Activated B cell treated with CpG ODN at 0.5 μM for 24 hours (primary cell): ENCODE measurements around the gene DUSP22. TPM values are rescaled to one million over a fixed set of nuclear protein-coding genes. Genes with fewer than 3 reads are reported as not detected.

Experiments used
- ATAC-seq: fragments of 200-7000 bp; cut with Tn5 transposase; one replicate; pipeline ENCODE4 v1.10.0; 2021; ENCODE audit warnings: low read depth, mild to moderate bottlenecking, moderate library complexity
- CTCF ChIA-PET: fragments of 350-600 bp; sonication (Branson Sonifier 250); formaldehyde crosslinking; loops from one replicate; lab custom pipeline; 2021; ENCODE audit warnings: antibody characterized with exemption; lab: Charles Lee
- POLR2A ChIA-PET: fragments of 350-600 bp; sonication (Branson Sonifier 250); formaldehyde crosslinking; loops from one replicate; lab custom pipeline; 2021; ENCODE audit warnings: antibody characterized with exemption; lab: Charles Lee
- DNase-seq: peaks from one replicate; pipeline ENCODE4 v3.0.0; 2022
- H3K27ac Mint-ChIP-seq: one replicate; pipeline ENCODE4 v1.8.0; 2020; ENCODE audit warnings: mixed read lengths
- H3K27me3 Mint-ChIP-seq: one replicate; pipeline ENCODE4 v1.8.0; 2021; ENCODE audit warnings: mixed read lengths
- H3K36me3 Mint-ChIP-seq: one replicate; pipeline ENCODE4 v1.8.0; 2021; ENCODE audit warnings: low read depth, mixed read lengths
- H3K4me1 Mint-ChIP-seq: one replicate; pipeline ENCODE4 v1.8.0; 2021; ENCODE audit warnings: mixed read lengths
- H3K4me3 Mint-ChIP-seq: one replicate; pipeline ENCODE4 v1.8.0; 2020; ENCODE audit warnings: mild to moderate bottlenecking, mixed read lengths
- H3K9me3 Mint-ChIP-seq: one replicate; pipeline ENCODE4 v1.8.0; 2020; ENCODE audit warnings: mixed read lengths
- CTCF ChIP-seq: fragments of 200-600 bp; IDR thresholded peaks from one replicate; pipeline ENCODE4 v1.8.0; 2022; ENCODE audit warnings: antibody characterized with exemption, mild to moderate bottlenecking
- intact Hi-C: fragments of 100-400 bp; cut with micrococcal nuclease; formaldehyde crosslinking; loops from one replicate; pipeline ENCODE4 v1.15.1; 2024
- total RNA-seq: library from RNA; stranded (reverse); gene quantifications from 2 replicates; pipeline ENCODE4 v1.2.3, GENCODE V29; 2022

The DUSP22 gene
- total RNA-seq, 1 donor from 2014 or later: 153 TPM

DNA sequence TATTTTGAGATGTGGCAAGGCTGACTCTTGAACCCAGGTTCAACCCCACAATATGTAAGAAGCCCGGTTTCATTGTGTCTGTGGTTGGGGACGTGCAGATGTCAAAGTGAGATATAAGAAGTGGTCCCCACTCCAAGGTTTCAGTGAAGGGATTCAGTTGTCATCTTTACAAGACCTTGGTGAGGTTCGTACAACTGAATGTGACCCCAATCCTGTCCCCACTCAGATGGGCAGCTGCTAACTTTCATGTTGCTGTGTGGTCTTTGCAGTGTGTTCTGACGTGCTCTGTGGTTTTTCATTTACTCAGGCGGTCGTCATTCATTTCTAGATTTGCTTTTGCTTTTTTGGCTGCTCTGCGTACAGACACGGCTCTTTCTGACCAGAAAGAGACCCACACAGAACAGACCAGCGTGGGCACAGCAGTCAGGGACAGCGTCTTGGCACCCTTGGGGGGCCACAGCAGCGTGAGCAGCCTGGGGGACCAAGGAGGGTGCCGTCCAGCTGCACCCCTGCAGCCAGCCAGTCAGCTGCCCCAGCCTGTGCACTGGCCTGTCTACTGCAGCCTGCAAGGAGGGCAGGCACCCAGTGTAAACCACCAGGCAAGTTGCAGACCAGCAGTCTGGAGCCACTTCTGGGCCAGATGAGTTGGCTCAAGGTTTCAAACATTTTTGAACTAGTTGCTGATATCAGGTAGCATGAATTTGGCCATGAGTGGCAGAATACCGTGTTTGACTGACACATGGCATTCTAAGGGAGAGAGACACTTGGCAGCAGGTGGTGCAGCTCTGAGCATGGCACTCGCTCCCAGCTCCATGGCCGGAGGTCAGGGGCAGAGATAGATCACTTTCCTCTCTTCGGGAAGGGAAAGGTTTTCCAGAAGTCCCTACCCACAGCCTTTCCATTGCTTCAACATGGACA lies 49.9 kb downstream of the DUSP22 start:
- DNase-seq (no peak), ATAC-seq (peak; percentile 10)
- H3K9me3 Mint-ChIP-seq: no peaks in the 10 kb centered on the region
- H3K27me3 Mint-ChIP-seq: no peaks in the 10 kb centered on the region
- TF ChIP-seq CTCF: no peak
- H3K36me3 Mint-ChIP-seq: peaks cover 46% of the 10 kb centered on the region
- H3K27ac Mint-ChIP-seq: no peak overlapping the region
- POLR2A ChIA-PET: interaction anchor here (0.9 to 7.2 kb wide), 9 partner anchors 10 to 122 kb away, joined by 3 to 60 read pairs (median 4); partner anchors contain the start of genes DUSP22 and IRF4
- H3K4me1 Mint-ChIP-seq: peaks cover 86% of the 10 kb centered on the region
- no peak overlapping the region for H3K4me3 Mint-ChIP-seq
- CTCF ChIA-PET: interaction anchor here (1.1 to 1.9 kb wide), 2 partner anchors 14 to 49 kb away, joined by 3 to 5 read pairs; no protein-coding TSS in a partner anchor
- intact Hi-C loops: loop anchor here (1.0 kb wide), 2 partner anchors 11 to 14 kb away; no protein-coding TSS in a partner anchor

- TF ChIP-seq CTCF: no peak
- no peaks in the 10 kb centered on the region for H3K9me3 Mint-ChIP-seq
- intact Hi-C loops: no loop called here
- ChIA-PET CTCF (interaction anchor here (1.9 kb wide), 1 partner anchor 13 kb away, joined by 5 read pairs; no protein-coding TSS in a partner anchor), POLR2A (interaction anchor here (7.2 kb wide), 1 partner anchor 49 kb away, joined by 60 read pairs; the partner anchor contains the start of gene IRF4)
- ATAC-seq: no peak
- H3K27ac Mint-ChIP-seq: no peak overlapping the region
- DNase-seq: no peak
- H3K4me1 Mint-ChIP-seq: peaks cover 86% of the 10 kb centered on the region
- H3K27me3 Mint-ChIP-seq: no peaks in the 10 kb centered on the region
- no peak overlapping the region for H3K4me3 Mint-ChIP-seq
- peaks cover 53% of the 10 kb centered on the region for H3K36me3 Mint-ChIP-seq
These were observed 50.5 kb downstream of the DUSP22 start for GRCh38 chr6:342832-343179.

GRCh38 chr6:343226-343935 lies 51.1 kb downstream of the DUSP22 start:
- peaks cover 86% of the 10 kb centered on the region for H3K4me1 Mint-ChIP-seq
- H3K27me3 Mint-ChIP-seq: no peaks in the 10 kb centered on the region
- TF ChIP-seq CTCF: no peak
- ChIA-PET CTCF (interaction anchor here (1.9 kb wide), 1 partner anchor 12 kb away, joined by 5 read pairs; no protein-coding TSS in a partner anchor), POLR2A (interaction anchor here (7.2 kb wide), 1 partner anchor 48 kb away, joined by 60 read pairs; the partner anchor contains the start of gene IRF4)
- H3K4me3 Mint-ChIP-seq: no peak overlapping the region
- no peaks in the 10 kb centered on the region for H3K9me3 Mint-ChIP-seq
- ATAC-seq: no peak
- peaks cover 58% of the 10 kb centered on the region for H3K36me3 Mint-ChIP-seq
- intact Hi-C loops: no loop called here
- DNase-seq: no peak
- H3K27ac Mint-ChIP-seq: no peak overlapping the region

- DNase-seq: no peak
- Mint-ChIP-seq H3K4me3 (no peak overlapping the region), H3K9me3 (no peaks in the 10 kb centered on the region), H3K27me3 (no peaks in the 10 kb centered on the region), H3K4me1 (peaks cover 85% of the 10 kb centered on the region), H3K27ac (peak overlapping the region; percentile 41), H3K36me3 (peaks cover 67% of the 10 kb centered on the region)
- ChIA-PET CTCF (no interaction called here), POLR2A (interaction anchor here (0.6 to 1.3 kb wide), 3 partner anchors 39 to 90 kb away, joined by 3 to 7 read pairs (median 3); partner anchors contain the start of gene DUSP22)
- no peak for ATAC-seq
- intact Hi-C loops: no loop called here
- TF ChIP-seq CTCF: no peak
These were observed 51.9 kb downstream of the DUSP22 start for GRCh38 chr6:343960-344815.
